ENCODE data around the gene UNC119B. TPM values are rescaled to one million over a fixed set of nuclear protein-coding genes. Genes with fewer than 3 reads are reported as not detected.
A peak's percentile ranks its signal among the peaks of the same experiment; 100 is the strongest.

UNC119B gene
- total RNA-seq, 1 donor from 2014 or later, result 66.6 TPM

DNA sequence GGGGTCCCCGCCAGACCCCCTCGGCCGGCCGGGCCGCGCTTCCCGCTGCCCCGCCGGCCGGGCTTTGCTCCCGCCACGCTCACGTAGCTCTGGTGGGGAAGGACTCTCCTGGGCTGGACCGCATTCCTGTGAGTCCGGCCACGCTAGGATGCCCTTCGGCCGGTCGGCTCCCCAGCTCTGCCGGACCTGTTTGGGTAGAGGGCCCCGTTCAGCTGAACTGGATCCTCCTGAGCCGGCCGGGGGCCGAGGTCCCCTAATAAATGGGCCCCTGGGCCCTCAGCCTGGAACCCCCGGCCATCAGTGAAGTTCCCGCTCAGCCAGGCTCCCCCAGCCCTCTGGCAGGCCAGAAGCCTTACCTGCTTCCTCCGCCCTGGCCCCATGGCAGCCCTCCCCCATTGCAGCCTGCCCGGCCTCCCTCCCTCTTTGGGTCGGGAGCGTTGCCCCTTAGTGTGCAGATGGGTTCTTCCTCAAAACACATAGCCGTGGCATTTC lies 593 bp downstream of the UNC119B start:
- peak; percentile 34 for DNase-seq (ENCODE audit: low spot score, unreplicated experiment)
- no peaks in the 10 kb centered on the region for H3K27me3 Mint-ChIP-seq
- no peak for TF ChIP-seq CTCF (IDR thresholded peaks at IDR 0.05; ENCODE audit: unreplicated experiment)
- no peak overlapping the region for H3K27ac Mint-ChIP-seq
- H3K4me1 Mint-ChIP-seq (ENCODE audit: low read depth), result peaks cover 20% of the 10 kb centered on the region
- H3K4me3 Mint-ChIP-seq (ENCODE audit: low read depth), result peak overlapping the region; percentile 79
- H3K9me3 Mint-ChIP-seq (ENCODE audit: low read depth), result no peaks in the 10 kb centered on the region
- H3K36me3 Mint-ChIP-seq (ENCODE audit: insufficient read depth), result peaks cover 9% of the 10 kb centered on the region

DNA sequence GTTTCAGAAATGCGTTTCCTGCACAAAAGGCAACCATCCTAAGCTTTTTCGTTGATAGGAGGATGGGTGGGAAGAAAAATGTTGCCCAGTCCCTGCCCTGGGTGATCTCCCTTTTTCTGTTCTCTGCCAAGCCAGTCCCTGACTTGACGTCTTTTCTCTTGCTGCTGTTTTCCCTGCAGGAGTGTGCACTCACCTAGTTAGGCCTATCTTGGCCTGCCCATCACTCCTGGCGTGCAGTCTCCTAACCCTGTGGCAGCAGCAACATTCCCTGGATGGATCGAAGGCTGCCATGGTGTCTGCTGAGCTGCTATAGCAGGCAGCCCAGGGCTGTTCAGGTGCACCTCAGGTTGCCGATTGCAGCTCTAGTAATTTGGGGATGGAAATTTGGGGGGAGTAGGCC lies 1.2 kb downstream of the UNC119B start:
- Mint-ChIP-seq H3K4me3 (ENCODE audit: low read depth) (peak overlapping the region; percentile 79), H3K36me3 (ENCODE audit: insufficient read depth) (peaks cover 9% of the 10 kb centered on the region), H3K27me3 (no peaks in the 10 kb centered on the region), H3K4me1 (ENCODE audit: low read depth) (peaks cover 20% of the 10 kb centered on the region), H3K9me3 (ENCODE audit: low read depth) (no peaks in the 10 kb centered on the region), H3K27ac (peak overlapping the region; percentile 54)
- no peak for DNase-seq (ENCODE audit: low spot score, unreplicated experiment)
- no peak for TF ChIP-seq CTCF (IDR thresholded peaks at IDR 0.05; ENCODE audit: unreplicated experiment)

DNA sequence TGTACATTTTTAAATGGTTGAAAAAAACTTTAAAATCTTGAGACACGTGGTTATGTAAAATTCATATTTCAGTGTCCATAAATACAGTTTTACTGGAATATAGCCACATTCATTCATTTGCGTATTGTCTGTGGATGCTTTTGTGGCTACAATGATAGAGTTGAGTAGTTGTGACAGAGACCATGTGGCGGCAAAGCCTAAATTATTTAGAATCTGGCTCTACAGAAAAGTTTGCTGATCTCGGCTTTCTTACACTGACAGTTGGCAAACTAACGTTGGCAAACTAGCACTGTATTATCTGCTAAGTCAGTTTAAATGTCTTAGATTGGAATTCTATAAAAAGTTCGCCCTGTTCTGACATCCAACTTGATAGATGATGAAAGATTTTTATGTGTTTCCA lies 2.4 kb downstream of the UNC119B start:
- no peaks in the 10 kb centered on the region for H3K9me3 Mint-ChIP-seq (ENCODE audit: low read depth)
- no peaks in the 10 kb centered on the region for H3K27me3 Mint-ChIP-seq
- H3K4me3 Mint-ChIP-seq (ENCODE audit: low read depth), result peak overlapping the region; percentile 79
- DNase-seq (ENCODE audit: low spot score, unreplicated experiment), result no peak
- peaks cover 15% of the 10 kb centered on the region for H3K36me3 Mint-ChIP-seq (ENCODE audit: insufficient read depth)
- TF ChIP-seq CTCF (IDR thresholded peaks at IDR 0.05; ENCODE audit: unreplicated experiment), result no peak
- H3K4me1 Mint-ChIP-seq (ENCODE audit: low read depth), result peaks cover 20% of the 10 kb centered on the region
- no peak overlapping the region for H3K27ac Mint-ChIP-seq

GRCh38 chr12:120713861-120714482 lies 3.7 kb downstream of the UNC119B start:
- peak; percentile 56 for DNase-seq (ENCODE audit: low spot score, unreplicated experiment)
- Mint-ChIP-seq H3K36me3 (ENCODE audit: insufficient read depth) (peaks cover 19% of the 10 kb centered on the region), H3K9me3 (ENCODE audit: low read depth) (no peaks in the 10 kb centered on the region), H3K27ac (no peak overlapping the region), H3K4me1 (ENCODE audit: low read depth) (peaks cover 29% of the 10 kb centered on the region), H3K4me3 (ENCODE audit: low read depth) (peak overlapping the region; percentile 52), H3K27me3 (no peaks in the 10 kb centered on the region)
- TF ChIP-seq CTCF (IDR thresholded peaks at IDR 0.05; ENCODE audit: unreplicated experiment), result peak; percentile 84

DNA sequence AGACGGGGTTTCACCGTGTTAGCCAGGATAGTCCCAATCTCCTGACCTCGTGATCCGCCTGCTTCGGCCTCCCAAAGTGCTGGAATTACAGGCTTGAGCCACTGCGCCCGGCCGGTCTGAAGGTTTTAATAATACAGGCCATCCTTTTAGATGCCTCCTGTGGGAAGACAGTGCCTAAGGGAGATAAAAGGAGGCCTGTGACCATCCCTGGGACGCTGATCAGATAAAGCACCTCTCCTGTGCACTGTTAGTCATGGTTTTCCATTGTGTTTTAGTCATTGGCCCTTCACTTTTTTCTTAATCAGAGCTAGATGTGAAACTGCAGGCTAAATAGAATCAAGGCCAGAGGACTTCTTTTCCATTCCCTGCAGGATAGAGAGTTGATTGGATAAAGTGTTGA lies 7.8 kb downstream of the UNC119B start:
- no peaks in the 10 kb centered on the region for H3K27me3 Mint-ChIP-seq
- no peak overlapping the region for H3K4me3 Mint-ChIP-seq (ENCODE audit: low read depth)
- peaks cover 31% of the 10 kb centered on the region for H3K4me1 Mint-ChIP-seq (ENCODE audit: low read depth)
- H3K36me3 Mint-ChIP-seq (ENCODE audit: insufficient read depth), result peaks cover 45% of the 10 kb centered on the region
- H3K9me3 Mint-ChIP-seq (ENCODE audit: low read depth), result no peaks in the 10 kb centered on the region
- no peak for TF ChIP-seq CTCF (IDR thresholded peaks at IDR 0.05; ENCODE audit: unreplicated experiment)
- no peak overlapping the region for H3K27ac Mint-ChIP-seq
- no peak for DNase-seq (ENCODE audit: low spot score, unreplicated experiment)
